Astrocyte (in vitro differentiated cells and primary cell): Measurements from ENCODE around the gene C20orf96. TPM values are rescaled to one million over a fixed set of nuclear protein-coding genes. Genes with fewer than 3 reads are reported as not detected.
A peak's percentile ranks its signal among the peaks of the same experiment; 100 is the strongest.

Experiments
- DNase-seq: peaks from one replicate; pipeline ENCODE4 v3.0.0-alpha.2; 2010; ENCODE audit warnings: low read depth
- FAIRE-seq: peaks from 2 replicates; lab custom pipeline; 2011; peaks lifted over from hg19 to GRCh38; lab: Jason Lieb, UNC
- H2AFZ ChIP-seq: 2 replicates; pipeline ENCODE4 v1.6.0; 2012; ENCODE audit warnings: low read depth, low read length, inconsistent platforms
- H3K27ac ChIP-seq: 2 replicates; pipeline ENCODE4 v1.5.1; 2011; ENCODE audit warnings: low read depth, low read length, inconsistent platforms
- H3K27me3 ChIP-seq: 2 replicates; pipeline ENCODE4 v1.6.0; 2011; ENCODE audit warnings: low read length, inconsistent platforms; ENCODE audit not compliant: insufficient read depth
- H3K36me3 ChIP-seq: 2 replicates; pipeline ENCODE4 v1.5.1; 2011; ENCODE audit warnings: low read length, inconsistent platforms; ENCODE audit not compliant: insufficient read depth
- H3K4me1 ChIP-seq: 2 replicates; pipeline ENCODE4 v1.5.1; 2011; ENCODE audit warnings: low read length, inconsistent platforms; ENCODE audit not compliant: insufficient read depth
- H3K4me2 ChIP-seq: 2 replicates; pipeline ENCODE4 v1.6.0; 2012; ENCODE audit warnings: low read length, inconsistent platforms
- H3K4me3 ChIP-seq: 2 replicates; pipeline ENCODE4 v1.5.1; 2011; ENCODE audit warnings: low read depth, mild to moderate bottlenecking, low read length, inconsistent platforms; ENCODE audit not compliant: insufficient read depth
- H3K79me2 ChIP-seq: 2 replicates; pipeline ENCODE4 v1.6.0; 2012; ENCODE audit warnings: mild to moderate bottlenecking, low read length, inconsistent platforms; ENCODE audit not compliant: insufficient read depth
- H3K9ac ChIP-seq: 2 replicates; pipeline ENCODE4 v1.6.0; 2012; ENCODE audit warnings: mild to moderate bottlenecking, low read length, inconsistent platforms
- H3K9me3 ChIP-seq: 2 replicates; pipeline ENCODE4 v1.5.1; 2012; ENCODE audit warnings: low read depth, mild to moderate bottlenecking, low read length, inconsistent platforms; ENCODE audit not compliant: insufficient read depth
- H4K20me1 ChIP-seq: 2 replicates; pipeline ENCODE4 v1.6.0; 2012; ENCODE audit warnings: low read length, inconsistent platforms; ENCODE audit not compliant: insufficient read depth
- H3K27ac Mint-ChIP-seq: one replicate; pipeline ENCODE4 v1.8.0; 2021; ENCODE audit warnings: mild to moderate bottlenecking, mixed read lengths; ENCODE audit not compliant: unreplicated experiment
- H3K27me3 Mint-ChIP-seq: one replicate; pipeline ENCODE4 v1.8.0; 2021; ENCODE audit warnings: low read depth, mixed read lengths; ENCODE audit not compliant: unreplicated experiment
- H3K36me3 Mint-ChIP-seq: one replicate; pipeline ENCODE4 v1.8.0; 2021; ENCODE audit warnings: low read depth, mixed read lengths; ENCODE audit not compliant: unreplicated experiment
- H3K4me1 Mint-ChIP-seq: one replicate; pipeline ENCODE4 v1.8.0; 2021; ENCODE audit warnings: low read depth, mixed read lengths; ENCODE audit not compliant: unreplicated experiment
- H3K4me3 Mint-ChIP-seq: one replicate; pipeline ENCODE4 v1.8.0; 2021; ENCODE audit warnings: mild to moderate bottlenecking, moderate library complexity, mixed read lengths; ENCODE audit not compliant: unreplicated experiment
- H3K9me3 Mint-ChIP-seq: one replicate; pipeline ENCODE4 v1.8.0; 2021; ENCODE audit warnings: mild to moderate bottlenecking, mixed read lengths; ENCODE audit not compliant: unreplicated experiment
- CTCF ChIP-seq: IDR thresholded peaks from 2 replicates; pipeline ENCODE4 v1.5.1; 2011; ENCODE audit warnings: low read depth, mild to moderate bottlenecking, inconsistent platforms, low read length, moderate library complexity; ENCODE audit not compliant: insufficient read depth
- EZH2 ChIP-seq: IDR thresholded peaks from 2 replicates; pipeline ENCODE4 v1.6.1; 2012; ENCODE audit warnings: mild to moderate bottlenecking, low read length, inconsistent platforms; ENCODE audit not compliant: insufficient read depth
- total RNA-seq: library from RNA; stranded (reverse); gene quantifications from 2 replicates; pipeline ENCODE4 v1.2.1, GENCODE V29; 2021

C20orf96 gene
- total RNA-seq, 1 donor from 2014 or later, result 10.7 TPM

GRCh38 chr20:284172-284571 lies 6.4 kb downstream of the C20orf96 start:
- no peak for FAIRE-seq
- Histone ChIP-seq H3K27ac (no peak overlapping the region), H3K9me3 (no peaks in the 10 kb centered on the region), H3K36me3 (no peaks in the 10 kb centered on the region), H3K4me1 (no peaks in the 10 kb centered on the region), H4K20me1 (no peaks in the 10 kb centered on the region), H2AFZ (no peak overlapping the region), H3K9ac (no peak overlapping the region), H3K4me2 (no peak overlapping the region), H3K4me3 (no peak overlapping the region), H3K27me3 (no peaks in the 10 kb centered on the region), H3K79me2 (peaks cover under 1% of the 10 kb centered on the region)
- Mint-ChIP-seq H3K27me3 (no peaks in the 10 kb centered on the region), H3K27ac (no peak overlapping the region), H3K9me3 (no peaks in the 10 kb centered on the region), H3K4me1 (no peaks in the 10 kb centered on the region), H3K36me3 (no peaks in the 10 kb centered on the region), H3K4me3 (no peak overlapping the region)
- no peak for TF ChIP-seq CTCF
- no peak for TF ChIP-seq EZH2
- no peak for DNase-seq

- Mint-ChIP-seq H3K4me1 (no peaks in the 10 kb centered on the region), H3K27me3 (peaks cover 2% of the 10 kb centered on the region), H3K36me3 (peaks cover 31% of the 10 kb centered on the region), H3K9me3 (peaks cover 5% of the 10 kb centered on the region), H3K27ac (no peak overlapping the region), H3K4me3 (no peak overlapping the region)
- no peaks in the 10 kb centered on the region for H3K9me3 ChIP-seq
- FAIRE-seq, result no peak
- no peaks in the 10 kb centered on the region for H4K20me1 ChIP-seq
- H3K4me1 ChIP-seq, result no peaks in the 10 kb centered on the region
- DNase-seq, result no peak
- H2AFZ ChIP-seq, result no peak overlapping the region
- peak overlapping the region; percentile 39 for H3K4me2 ChIP-seq
- no peaks in the 10 kb centered on the region for H3K79me2 ChIP-seq
- H3K36me3 ChIP-seq, result no peaks in the 10 kb centered on the region
- no peaks in the 10 kb centered on the region for H3K27me3 ChIP-seq
- no peak for TF ChIP-seq EZH2
- TF ChIP-seq CTCF, result no peak
- H3K27ac ChIP-seq, result no peak overlapping the region
- H3K4me3 ChIP-seq, result no peak overlapping the region
- no peak overlapping the region for H3K9ac ChIP-seq
Observed at GRCh38 chr20:278607-279571, 11.7 kb downstream of the C20orf96 start.

GRCh38 chr20:278181-278580 lies 12.4 kb downstream of the C20orf96 start:
- no peak for DNase-seq
- Mint-ChIP-seq H3K9me3 (peaks cover 5% of the 10 kb centered on the region), H3K27ac (no peak overlapping the region), H3K27me3 (peaks cover 2% of the 10 kb centered on the region), H3K36me3 (peaks cover 34% of the 10 kb centered on the region), H3K4me1 (no peaks in the 10 kb centered on the region), H3K4me3 (no peak overlapping the region)
- Histone ChIP-seq H3K9me3 (no peaks in the 10 kb centered on the region), H3K4me2 (no peak overlapping the region), H2AFZ (no peak overlapping the region), H3K36me3 (no peaks in the 10 kb centered on the region), H3K9ac (no peak overlapping the region), H3K79me2 (no peaks in the 10 kb centered on the region), H4K20me1 (no peaks in the 10 kb centered on the region), H3K27ac (no peak overlapping the region), H3K27me3 (no peaks in the 10 kb centered on the region), H3K4me1 (no peaks in the 10 kb centered on the region), H3K4me3 (no peak overlapping the region)
- TF ChIP-seq EZH2, result no peak
- no peak for TF ChIP-seq CTCF
- no peak for FAIRE-seq
